Thyroid gland (tissue), 4 donors: ENCODE data around the gene EML6. TPM values are rescaled to one million over a fixed set of nuclear protein-coding genes. Genes with fewer than 3 reads are reported as not detected.

Experiments
- DNase-seq, 2 donors: peaks; one replicate each; pipeline ENCODE4 v3.0.0-alpha.2; 2019
- H3K27ac ChIP-seq, 3 donors: fragments of 200-600 bp; sonication (generic); 1 replicate in 2 of 3; 2 replicates in 1 of 3; pipeline ENCODE4 v1.5.1; 2016 to 2019; ENCODE audit warnings: mild to moderate bottlenecking in 1 of 3, moderate library complexity in 1 of 3
- H3K27me3 ChIP-seq: fragments of 200-600 bp; sonication (generic); one replicate; pipeline ENCODE4 v1.5.1; 2019
- H3K36me3 ChIP-seq, 2 donors: fragments of 200-600 bp; sonication (generic); one replicate each; pipeline ENCODE4 v1.5.1; 2016 to 2019
- H3K4me1 ChIP-seq, 2 donors: fragments of 200-600 bp; sonication (generic); one replicate each; pipeline ENCODE4 v1.5.1; 2017 to 2019
- H3K4me3 ChIP-seq, 3 donors: fragments of 200-600 bp; sonication (generic); replicated peaks in 1 of 3; 1 replicate in 2 of 3; 2 replicates in 1 of 3; pipeline ENCODE4 v1.5.1; 2016; ENCODE audit warnings: mild to moderate bottlenecking in 1 of 3
- H3K9me3 ChIP-seq: fragments of 200-600 bp; sonication (generic); one replicate; pipeline ENCODE4 v1.5.1; 2017
- POLR2A ChIP-seq, 2 donors: fragments of 450-650 bp; IDR thresholded peaks; one replicate each; pipeline ENCODE4 v1.6.1; 2017; ENCODE audit warnings: antibody characterized with exemption in 2 of 2, mild to moderate bottlenecking in 2 of 2, moderate library complexity in 1 of 2
- WGBS, 2 donors: methylation state at CpG; one replicate each; pipeline ENCODE4 v1.1.5; 2017; 5-methylcytosine and 5-hydroxymethylcytosine counted together
- intact Hi-C: fragments of 100-400 bp; cut with DNase I; formaldehyde crosslinking; loops from one replicate; pipeline ENCODE4 v1.15.1; 2023
- total RNA-seq, 4 donors: library from RNA; depleted of rRNA; stranded (reverse); fragments of >200 nt; gene quantifications; one replicate each; pipeline ENCODE4 v1.2.3, GENCODE V29; 2016
- TF ChIP-seq, protein P1 (sequence below), 6 experiments: fragments of 200-600 bp in 3 of 6; fragments of 450-650 bp in 3 of 6; sonication (generic) in 3 of 6; IDR thresholded peaks; one replicate each; pipeline ENCODE4 v1.5.1; 2016 to 2019; ENCODE audit warnings: antibody characterized with exemption in 6 of 6, mild to moderate bottlenecking in 2 of 6, inconsistent platforms in 1 of 6, moderate library complexity in 1 of 6

Gene EML6
- total RNA-seq, 4 donors from 2014 or later: 5.6 to 24.8 (median 20.3) TPM

DNA sequence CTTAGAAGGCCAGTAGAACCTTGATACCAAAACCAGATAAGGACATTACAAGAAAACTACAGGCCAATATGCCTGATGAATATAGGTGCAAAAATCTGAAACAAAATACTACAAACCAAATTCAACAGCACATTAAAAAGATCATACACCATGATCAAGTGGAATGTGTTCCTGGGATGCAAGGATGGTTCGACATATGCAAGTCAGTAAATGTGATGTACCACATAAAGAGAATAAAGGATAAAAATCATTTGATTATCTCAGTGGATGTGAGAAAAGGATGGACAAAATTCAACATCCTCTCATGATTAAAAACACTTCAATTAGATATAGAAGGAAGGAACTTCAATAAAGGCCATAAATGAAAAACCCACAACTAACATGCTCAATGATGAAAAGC, 197.2 kb downstream of the EML6 start:
- intact Hi-C loops: no loop called here
- H3K4me1 ChIP-seq: no peaks in the 10 kb centered on the region
- H3K27ac ChIP-seq: no peak overlapping the region
- TF ChIP-seq POLR2A (IDR thresholded peaks at IDR 0.05): no peak
- TF ChIP-seq, protein P1, sequence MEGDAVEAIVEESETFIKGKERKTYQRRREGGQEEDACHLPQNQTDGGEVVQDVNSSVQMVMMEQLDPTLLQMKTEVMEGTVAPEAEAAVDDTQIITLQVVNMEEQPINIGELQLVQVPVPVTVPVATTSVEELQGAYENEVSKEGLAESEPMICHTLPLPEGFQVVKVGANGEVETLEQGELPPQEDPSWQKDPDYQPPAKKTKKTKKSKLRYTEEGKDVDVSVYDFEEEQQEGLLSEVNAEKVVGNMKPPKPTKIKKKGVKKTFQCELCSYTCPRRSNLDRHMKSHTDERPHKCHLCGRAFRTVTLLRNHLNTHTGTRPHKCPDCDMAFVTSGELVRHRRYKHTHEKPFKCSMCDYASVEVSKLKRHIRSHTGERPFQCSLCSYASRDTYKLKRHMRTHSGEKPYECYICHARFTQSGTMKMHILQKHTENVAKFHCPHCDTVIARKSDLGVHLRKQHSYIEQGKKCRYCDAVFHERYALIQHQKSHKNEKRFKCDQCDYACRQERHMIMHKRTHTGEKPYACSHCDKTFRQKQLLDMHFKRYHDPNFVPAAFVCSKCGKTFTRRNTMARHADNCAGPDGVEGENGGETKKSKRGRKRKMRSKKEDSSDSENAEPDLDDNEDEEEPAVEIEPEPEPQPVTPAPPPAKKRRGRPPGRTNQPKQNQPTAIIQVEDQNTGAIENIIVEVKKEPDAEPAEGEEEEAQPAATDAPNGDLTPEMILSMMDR (IDR thresholded peaks at IDR 0.05): no peak
- no peak overlapping the region for H3K4me3 ChIP-seq
- 94 to 98% methylated on average over 1 of the region's 1 CpG for WGBS, 2 donors
- no peaks in the 10 kb centered on the region for H3K27me3 ChIP-seq
- no peaks in the 10 kb centered on the region for H3K36me3 ChIP-seq
- H3K9me3 ChIP-seq: no peaks in the 10 kb centered on the region
- DNase-seq: no peak

DNA sequence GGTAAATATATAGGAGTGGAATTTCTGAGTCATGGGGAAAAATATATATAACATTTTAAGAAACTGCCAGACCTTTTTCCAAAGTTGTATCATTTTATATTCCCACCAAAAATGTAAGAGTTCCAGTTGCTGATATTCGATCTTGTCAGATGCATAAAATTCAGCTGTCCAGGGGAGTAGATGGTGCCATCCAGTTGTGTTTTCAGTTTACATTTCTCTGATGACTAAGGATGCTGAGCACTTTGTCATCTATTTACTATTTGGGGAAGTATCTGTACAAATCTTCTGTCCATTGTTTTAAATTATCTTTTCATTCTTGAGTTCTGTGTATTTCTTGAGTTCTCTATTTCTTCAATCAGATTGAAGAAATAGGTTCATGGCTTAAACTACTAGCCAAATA, 200.7 kb downstream of the EML6 start:
- Histone ChIP-seq H3K36me3 (no peaks in the 10 kb centered on the region), H3K27ac (no peak overlapping the region), H3K27me3 (no peaks in the 10 kb centered on the region), H3K9me3 (no peaks in the 10 kb centered on the region), H3K4me1 (no peaks in the 10 kb centered on the region), H3K4me3 (no peak overlapping the region)
- WGBS, 2 donors: 90 to 97% methylated on average over 1 of the region's 1 CpG
- TF ChIP-seq POLR2A (IDR thresholded peaks at IDR 0.05): no peak
- TF ChIP-seq, protein P1 (IDR thresholded peaks at IDR 0.05): no peak
- intact Hi-C loops: no loop called here
- no peak for DNase-seq

DNA sequence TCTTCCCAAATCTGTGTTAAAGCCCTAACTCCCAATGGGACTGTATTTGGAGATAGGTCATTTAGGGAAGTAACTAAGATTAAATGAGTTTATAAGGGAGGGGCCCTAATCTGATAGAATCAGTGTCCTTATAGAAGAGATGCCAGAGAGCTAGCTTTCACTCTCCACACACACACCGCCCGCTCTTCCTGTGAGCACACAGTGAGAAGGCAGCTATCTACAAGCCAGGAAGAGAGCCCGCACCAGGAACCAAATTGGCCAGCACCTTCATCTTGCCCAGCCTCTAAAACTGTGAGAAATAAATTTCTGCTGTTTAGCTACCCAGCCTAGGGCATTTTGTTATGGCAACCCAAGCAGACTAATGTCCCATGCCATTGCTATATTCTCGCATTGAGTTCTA, 201.6 kb downstream of the EML6 start:
- Histone ChIP-seq H3K27ac (no peak overlapping the region), H3K4me3 (no peak overlapping the region), H3K9me3 (no peaks in the 10 kb centered on the region), H3K36me3 (no peaks in the 10 kb centered on the region), H3K27me3 (no peaks in the 10 kb centered on the region), H3K4me1 (no peaks in the 10 kb centered on the region)
- 94 to 98% methylated on average over 4 of the region's 4 CpGs for whole genome bisulfite sequencing, 2 donors
- TF ChIP-seq, protein P1 (IDR thresholded peaks at IDR 0.05): no peak
- no peak for TF ChIP-seq POLR2A (IDR thresholded peaks at IDR 0.05)
- DNase-seq: no peak
- intact Hi-C loops: no loop called here

DNA sequence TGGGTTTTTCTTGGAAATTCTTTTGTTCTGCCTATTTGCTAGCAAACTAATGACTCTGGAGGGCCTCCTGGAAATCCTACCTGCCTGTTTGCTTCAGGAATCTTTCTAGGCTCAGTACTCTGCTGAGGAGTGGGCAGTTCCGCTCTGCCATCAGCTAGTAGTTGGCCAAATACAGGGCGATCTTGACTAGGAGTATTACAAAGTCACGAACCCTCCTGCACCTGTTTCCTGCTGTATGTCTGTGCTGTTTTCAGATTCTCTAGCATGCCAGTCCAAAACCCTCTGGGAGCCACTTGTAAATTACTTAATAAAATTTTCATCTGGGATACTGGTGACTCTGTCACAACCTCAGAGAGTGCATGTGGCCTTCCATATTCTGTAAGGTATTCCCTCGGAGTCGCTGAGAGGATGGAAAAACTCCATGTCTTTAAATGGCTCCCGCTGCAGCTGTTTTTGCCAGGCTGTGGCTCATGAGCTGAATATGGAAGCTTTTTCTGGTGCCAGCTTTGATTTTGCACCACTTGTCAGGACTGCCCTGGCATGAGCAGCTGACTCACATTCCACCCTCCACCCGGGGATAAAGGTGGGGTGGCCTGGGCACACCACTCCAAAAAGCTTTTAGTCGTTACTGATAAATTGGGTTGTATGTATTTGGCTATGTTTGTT, 203.8 kb downstream of the EML6 start:
- Histone ChIP-seq H3K27me3 (no peaks in the 10 kb centered on the region), H3K36me3 (no peaks in the 10 kb centered on the region), H3K9me3 (no peaks in the 10 kb centered on the region), H3K4me1 (peaks cover 6 to 7% of the 10 kb centered on the region in 2 donors), H3K4me3 (no peak overlapping the region), H3K27ac (no peak overlapping the region)
- WGBS, 2 donors: 84 to 89% methylated on average over 8 of the region's 8 CpGs
- peak; percentile 41 to 50 for DNase-seq
- intact Hi-C loops: no loop called here
- TF ChIP-seq POLR2A (IDR thresholded peaks at IDR 0.05): no peak
- TF ChIP-seq, protein P1 (IDR thresholded peaks at IDR 0.05): no peak

DNA sequence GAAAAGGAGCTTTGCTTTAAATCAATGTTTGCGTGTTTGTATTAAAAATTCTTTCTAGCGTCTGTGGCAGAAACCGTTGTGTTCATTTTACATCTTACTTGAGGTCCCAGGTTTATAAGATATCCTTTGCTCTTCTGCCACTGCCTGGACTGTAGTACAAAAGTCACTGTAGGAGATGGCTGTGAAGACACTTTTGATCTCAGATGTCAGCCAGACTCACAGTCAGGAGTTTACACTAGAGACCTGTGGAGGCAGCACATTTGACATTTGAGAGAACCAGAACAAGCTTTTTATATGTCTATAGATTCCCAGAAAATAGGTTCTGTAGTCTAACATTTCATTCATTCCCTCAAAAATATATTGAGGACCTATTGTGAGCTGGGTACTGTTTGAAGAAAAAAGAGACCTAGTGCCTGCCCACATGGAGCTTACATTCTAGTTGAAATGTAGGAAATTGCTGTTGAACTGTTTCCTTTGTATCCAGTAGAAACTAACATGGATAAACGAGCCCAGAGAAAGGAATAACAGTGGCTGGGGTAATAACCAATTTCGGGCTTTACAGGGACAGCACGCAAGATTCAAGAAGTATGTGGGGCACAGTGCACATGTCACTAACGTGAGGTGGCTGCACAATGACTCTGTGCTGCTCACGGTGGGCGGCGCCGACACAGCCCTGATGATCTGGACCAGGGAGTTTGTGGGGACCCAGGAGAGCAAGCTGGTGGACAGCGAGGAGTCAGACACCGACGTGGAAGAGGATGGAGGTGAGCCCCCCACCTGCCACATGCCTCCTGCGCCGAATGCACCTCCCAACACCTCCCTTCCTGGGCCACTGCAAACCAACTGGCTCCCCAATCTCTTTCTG, 204.5 kb downstream of the EML6 start:
- TF ChIP-seq POLR2A (IDR thresholded peaks at IDR 0.05): no peak
- TF ChIP-seq, protein P1 (IDR thresholded peaks at IDR 0.05): no peak
- no peak for DNase-seq
- Histone ChIP-seq H3K4me1 (peaks cover 6 to 7% of the 10 kb centered on the region in 2 donors), H3K4me3 (no peak overlapping the region), H3K36me3 (no peaks in the 10 kb centered on the region), H3K27ac (no peak overlapping the region), H3K9me3 (no peaks in the 10 kb centered on the region), H3K27me3 (no peaks in the 10 kb centered on the region)
- intact Hi-C loops: no loop called here
- WGBS, 2 donors: 91 to 93% methylated on average over 16 of the region's 16 CpGs
